Inflammatory macrophage treated with lipopolysaccharide for 4 hours (primary cell): Measurements from ENCODE around the gene ESF1.

ENCODE experiments used
- DNase-seq: peaks from one replicate; pipeline ENCODE4 v3.0.0-alpha.2; 2020

Gene ESF1

DNA sequence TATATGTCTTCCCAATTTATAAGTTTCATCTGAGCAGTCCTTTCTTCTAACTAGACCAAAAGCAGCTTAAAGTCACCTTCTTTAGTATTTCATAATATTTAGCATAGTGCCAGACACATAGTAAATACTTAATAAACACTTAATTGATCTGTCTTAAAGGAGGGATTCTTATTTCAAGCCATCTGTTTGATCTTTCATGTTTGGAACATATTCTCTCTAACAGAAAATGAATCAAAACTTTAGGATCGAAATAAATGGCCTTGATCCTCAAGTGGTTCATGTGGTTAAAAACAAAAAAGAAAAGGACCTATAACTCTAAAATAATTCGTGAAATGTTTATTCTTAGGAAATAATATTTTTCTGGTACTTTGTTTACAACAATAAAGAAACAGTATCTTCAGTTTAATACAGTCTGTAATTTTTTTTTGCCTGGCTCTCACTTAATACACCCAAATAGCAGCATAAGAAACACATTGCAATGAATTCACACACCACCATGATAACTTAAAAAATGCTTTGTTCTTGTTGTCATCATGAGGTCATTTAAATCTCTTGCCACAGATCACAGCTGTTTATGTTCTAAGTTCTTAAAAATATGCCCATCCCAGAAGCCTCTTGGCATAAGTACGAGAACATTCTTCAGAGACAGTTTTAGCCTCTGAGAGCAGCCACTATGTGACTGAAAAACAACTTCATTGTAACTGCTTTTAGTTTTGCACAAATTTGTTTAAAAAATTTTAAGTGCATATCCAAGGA, 48.1 kb downstream of the ESF1 start:
- DNase-seq: no peak

GRCh38 chr20:13735826-13736225, 48.9 kb downstream of the ESF1 start:
- no peak for DNase-seq

GRCh38 chr20:13723011-13723410, 61.7 kb downstream of the ESF1 start:
- peak; percentile 79 for DNase-seq

DNA sequence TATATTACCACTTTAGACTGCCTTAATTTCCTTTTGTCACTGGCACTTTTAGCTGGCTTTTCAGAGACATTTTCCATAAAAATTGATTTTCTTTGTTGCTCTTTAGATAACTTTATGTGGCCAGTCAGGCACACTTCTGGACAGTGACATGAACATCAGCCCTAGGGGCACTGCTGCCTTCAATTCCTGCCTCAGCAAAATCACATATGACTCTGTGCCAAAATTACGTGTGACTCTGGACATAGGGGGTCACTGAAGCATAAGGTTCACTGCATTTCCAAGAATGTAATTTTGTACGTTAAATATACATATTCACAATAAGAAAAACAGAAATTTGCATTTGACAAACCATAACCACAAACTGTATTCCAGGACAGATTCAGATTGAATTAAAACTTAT, 66.5 kb downstream of the ESF1 start:
- DNase-seq: no peak

DNA sequence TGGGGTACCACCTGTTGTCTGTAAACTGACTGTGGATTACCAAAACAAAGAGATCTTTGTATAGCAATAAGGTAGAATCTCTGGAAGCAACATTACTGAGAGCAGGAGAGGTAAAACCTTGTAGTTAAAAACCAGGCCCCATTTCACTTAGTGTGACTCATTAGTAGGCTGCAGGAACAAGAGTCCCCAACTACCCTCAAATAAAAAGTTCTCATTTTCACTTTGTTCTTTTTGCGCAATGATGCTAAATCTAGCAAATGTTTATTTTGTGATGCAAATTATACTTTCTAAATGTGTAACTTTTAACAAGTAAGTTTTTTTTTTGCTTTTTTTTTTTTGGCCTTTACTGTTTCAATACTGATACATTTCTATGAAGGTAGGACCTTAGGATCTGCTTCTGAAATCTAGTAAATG, 67.1 kb downstream of the ESF1 start:
- peak; percentile 17 for DNase-seq

GRCh38 chr20:13715171-13715570, 69.5 kb downstream of the ESF1 start:
- DNase-seq: no peak

GRCh38 chr20:13708234-13708633, 76.5 kb downstream of the ESF1 start:
- DNase-seq: no peak

GRCh38 chr20:13703265-13703664, 81.5 kb downstream of the ESF1 start:
- no peak for DNase-seq

GRCh38 chr20:13701486-13701885, 83.2 kb downstream of the ESF1 start:
- no peak for DNase-seq

- DNase-seq: no peak
Measured at GRCh38 chr20:13700761-13701160, 84.0 kb downstream of the ESF1 start.

DNA sequence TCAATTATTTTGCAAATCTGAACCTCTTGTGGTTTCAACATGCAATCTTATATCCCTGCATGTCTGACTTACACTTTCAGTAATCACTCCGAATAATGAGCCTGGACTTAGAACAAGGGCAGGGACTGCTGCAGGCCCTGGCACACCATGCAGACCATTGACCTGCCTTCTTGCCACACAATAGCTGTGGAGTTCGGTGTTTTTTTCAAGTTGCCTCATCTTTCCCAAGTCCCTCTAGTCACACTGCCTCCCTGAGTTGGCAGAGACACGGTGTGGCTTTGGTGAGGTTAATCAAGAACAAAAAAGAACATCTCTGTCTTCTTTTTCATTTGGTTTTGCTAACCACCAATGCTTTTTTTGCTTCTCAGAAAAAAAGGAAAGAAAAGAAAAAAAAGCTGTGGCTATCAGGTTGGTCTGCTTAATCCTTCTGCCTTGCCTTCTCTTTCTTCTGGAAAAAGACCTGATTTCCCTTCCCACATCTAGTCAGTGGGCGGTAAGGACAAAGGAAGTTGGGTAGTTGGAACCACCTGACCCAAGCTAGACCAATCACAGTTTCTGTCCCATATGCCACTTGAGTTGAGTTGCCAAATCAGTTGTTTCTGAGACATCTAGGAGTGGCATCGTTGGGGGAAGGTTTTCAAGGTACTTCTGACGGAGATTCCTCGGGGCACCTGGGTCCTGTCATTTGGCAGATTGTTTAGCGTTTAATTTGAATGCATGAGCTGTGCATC, 90.1 kb downstream of the ESF1 start:
- DNase-seq: no peak

DNA sequence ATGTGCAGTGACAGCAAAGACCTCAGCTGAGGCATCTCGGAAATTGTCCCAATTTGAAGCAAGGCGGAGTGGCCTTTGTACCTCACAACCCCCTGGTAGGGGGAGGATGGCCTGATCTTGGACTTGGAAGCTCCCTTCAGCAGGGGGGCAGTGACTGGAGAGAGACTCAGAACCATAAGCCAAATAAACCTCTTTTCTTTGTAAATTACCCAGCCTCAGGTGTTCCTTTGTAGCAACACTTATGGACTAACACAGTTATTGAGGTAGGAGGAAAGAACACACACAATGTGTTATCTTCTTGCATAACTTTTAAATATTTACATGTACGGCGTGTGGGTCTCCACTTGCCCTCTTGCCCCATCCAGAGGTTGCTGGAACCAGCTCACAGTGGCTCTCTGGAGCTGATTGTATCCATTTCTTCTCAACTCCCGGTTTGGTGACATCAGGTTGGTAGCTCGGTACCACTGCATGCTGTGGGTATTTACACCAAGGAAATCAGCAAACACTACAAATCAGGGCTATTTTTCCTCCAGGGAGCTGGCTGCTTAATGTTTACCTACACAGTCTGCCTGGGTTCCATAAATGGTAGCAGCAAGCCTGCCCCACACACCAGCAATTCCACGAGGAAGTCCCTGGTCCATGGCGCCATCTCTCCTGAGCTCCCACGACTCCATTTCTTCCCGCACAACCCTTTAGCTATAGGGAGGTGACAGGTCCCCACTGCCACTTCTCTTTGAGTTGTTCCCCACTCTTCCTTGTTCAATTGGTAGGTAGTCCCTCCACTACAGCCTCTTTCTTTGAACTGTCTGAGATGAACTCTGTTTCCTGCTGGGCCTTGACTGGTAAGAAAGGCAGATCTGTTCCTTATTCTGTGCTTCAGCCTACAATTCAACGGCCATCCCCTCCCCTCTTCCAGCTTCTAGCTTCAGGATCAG, 91.7 kb downstream of the ESF1 start:
- no peak for DNase-seq

- DNase-seq: no peak
Measured at GRCh38 chr20:13690943-13691342, 93.8 kb downstream of the ESF1 start.

DNA sequence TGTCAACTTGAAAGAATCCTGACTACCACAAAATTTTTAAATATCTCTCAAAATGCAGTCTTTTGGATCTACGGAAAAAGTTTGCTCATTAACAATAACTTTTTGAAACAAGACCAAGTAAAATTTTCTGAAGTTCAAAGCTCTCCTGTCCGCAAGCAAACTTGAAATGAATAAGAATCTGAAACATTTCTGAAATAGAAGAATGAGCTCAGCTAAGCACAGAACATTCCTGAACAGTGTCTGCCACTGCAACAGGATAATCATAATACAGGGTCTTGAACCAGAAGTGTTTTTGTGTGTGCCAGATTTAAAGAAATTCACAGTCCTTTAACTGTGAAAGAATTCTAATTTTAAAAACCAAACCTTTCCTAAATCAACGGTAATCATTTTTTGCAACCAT, 96.9 kb downstream of the ESF1 start:
- no peak for DNase-seq

DNA sequence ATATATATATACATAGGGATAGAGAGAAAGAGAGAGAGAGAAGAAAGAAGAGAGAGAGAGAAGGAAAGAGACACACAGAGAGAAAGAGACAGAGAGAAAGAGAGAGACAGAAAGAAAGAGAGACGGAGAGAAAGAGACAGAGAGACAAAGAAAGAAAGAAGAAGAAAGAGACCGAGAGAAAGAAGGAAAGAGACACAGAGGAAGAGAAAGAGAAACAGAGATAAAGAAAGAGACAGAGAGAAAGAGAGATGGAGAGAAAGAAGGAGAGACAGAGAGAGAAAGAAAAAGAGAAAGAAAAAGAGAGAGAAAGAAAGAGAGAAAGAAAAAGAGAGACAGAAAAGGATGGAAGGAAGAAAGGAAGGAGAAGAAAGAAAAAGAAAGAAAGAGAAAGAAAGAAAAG, 99.1 kb downstream of the ESF1 start:
- no peak for DNase-seq

DNA sequence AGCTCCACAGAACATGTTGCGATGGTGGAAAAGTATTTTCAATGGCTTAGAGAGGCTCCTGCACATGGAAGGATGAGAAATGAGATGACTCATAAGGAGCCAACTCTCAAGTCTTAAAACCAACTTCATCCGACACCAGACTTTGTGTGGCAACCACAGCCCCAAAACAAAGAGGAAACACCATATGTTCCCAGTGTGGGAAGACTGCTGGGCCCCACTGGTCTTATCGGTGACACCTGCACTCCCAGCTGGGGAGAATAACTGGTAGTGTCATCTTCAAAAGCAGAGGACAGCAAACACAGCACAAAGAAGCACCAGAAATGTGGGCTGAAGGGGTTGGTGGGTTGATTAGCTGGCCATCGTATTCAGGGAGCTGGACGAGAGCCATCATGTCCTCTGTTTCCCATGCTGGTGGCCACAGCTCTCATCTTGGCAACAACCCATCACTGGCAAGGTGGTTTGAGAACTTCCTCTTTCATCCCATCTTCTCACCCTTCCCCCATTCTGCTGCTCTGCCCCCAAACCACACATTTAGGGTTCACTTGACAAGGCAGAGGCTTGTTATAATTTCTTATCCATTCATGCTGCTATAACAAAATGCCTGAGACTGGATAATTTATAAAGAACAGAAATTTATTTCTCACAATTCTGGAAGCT, 100.0 kb downstream of the ESF1 start:
- no peak for DNase-seq

DNA sequence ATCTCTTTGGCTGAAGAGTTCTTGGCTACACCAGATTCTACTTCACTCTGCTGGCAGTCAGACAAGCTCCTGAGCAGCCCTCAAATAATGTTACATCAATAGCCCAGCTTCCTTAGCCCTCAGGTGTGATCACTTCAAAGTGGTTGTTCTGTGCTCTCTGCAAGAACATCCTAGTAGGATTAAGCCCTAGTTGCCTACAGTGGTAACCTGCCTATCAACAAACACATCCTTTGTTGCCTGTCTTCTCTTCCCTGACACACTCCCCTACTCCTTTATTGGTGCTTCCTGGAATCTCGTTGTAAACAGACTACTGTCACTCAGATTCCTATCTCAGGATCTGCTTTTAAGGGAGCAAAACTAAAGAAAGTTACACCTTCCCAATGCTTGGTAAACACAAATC, 100.9 kb downstream of the ESF1 start:
- no peak for DNase-seq

DNA sequence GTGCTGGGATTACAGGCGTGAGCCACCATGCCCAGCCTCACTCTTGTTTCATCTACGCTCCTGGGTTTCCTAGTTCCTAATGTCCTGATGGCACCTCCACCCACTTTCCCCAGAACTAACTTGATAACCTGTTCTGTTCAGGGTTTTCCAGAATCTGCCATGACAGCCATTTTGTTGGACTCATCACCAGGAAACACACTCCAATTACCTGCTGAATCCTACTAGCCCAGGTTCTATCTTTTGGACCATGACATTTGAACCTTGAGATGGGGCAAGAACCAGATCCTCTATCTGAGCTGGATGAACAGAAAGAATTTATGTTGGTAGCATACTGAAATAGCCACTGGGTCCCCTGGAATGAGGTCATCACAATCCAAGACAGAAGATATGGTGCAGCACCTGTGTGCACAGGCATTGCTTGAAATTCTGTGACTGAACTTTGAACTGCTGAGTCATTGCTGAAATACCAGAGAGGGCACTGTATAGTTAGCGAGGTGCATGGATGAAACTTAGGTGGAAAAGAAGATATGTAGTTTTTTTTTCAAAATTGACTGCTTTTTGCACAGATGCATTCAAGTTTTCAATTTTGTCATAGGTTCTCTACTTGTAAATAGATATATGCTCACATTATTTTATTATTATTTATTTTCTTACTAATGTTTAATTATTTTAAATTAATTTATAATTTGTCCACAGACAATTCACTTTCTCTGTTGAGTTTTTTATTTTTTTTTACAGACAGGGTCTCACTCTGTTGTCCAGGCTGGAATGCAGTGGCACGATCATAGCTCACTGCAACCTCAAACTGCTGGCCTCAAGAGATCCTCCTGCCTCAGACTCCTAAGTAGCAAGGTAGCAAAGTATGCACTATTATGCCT, 103.2 kb downstream of the ESF1 start:
- no peak for DNase-seq

GRCh38 chr20:13678944-13679343, 105.8 kb downstream of the ESF1 start:
- DNase-seq: no peak

DNA sequence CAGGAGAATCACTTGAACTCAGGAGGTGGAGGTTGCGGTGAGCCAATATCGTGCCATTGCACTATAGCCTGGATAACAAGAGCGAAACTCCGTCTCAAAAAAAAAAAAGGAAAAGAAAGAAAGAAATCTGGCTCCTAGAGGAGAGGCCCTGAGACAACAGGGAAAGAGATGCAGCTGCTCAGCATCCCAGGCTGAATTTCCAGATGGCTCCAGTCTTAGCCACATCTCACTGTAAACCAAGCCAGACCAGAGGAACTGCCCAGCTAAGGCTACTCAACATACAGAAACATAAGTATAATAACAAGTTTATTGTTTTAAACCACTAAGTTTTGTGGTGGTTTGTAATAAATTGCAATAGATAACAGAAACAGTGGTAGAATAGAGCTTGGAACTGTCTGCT, 107.5 kb downstream of the ESF1 start:
- DNase-seq: no peak

- DNase-seq: no peak
Measured at GRCh38 chr20:13676682-13677081, 108.0 kb downstream of the ESF1 start.

- DNase-seq: no peak
Measured at GRCh38 chr20:13672690-13673089, 112.0 kb downstream of the ESF1 start.
